Osteoblast (primary cell): Measurements from ENCODE around the gene AKAP6. TPM values are rescaled to one million over a fixed set of nuclear protein-coding genes. Genes with fewer than 3 reads are reported as not detected.

Experiments used
- DNase-seq: peaks from one replicate; pipeline ENCODE4 v3.0.0; 2011; ENCODE audit warnings: low spot score, mixed read lengths; ENCODE audit not compliant: insufficient read length; ENCODE audit errors: missing footprints
- H2AFZ ChIP-seq: 2 replicates; pipeline ENCODE4 v1.6.0; 2011; ENCODE audit warnings: mild to moderate bottlenecking, low read length
- H3K27ac ChIP-seq: 2 replicates; pipeline ENCODE4 v1.5.1; 2011; ENCODE audit warnings: mild to moderate bottlenecking, low read depth, low read length, moderate library complexity
- H3K27me3 ChIP-seq: 2 replicates; pipeline ENCODE4 v1.6.0; 2012; ENCODE audit warnings: mild to moderate bottlenecking, control low read depth, inconsistent platforms, low read length, moderate library complexity; ENCODE audit not compliant: insufficient read depth
- H3K36me3 ChIP-seq: 2 replicates; pipeline ENCODE4 v1.5.1; 2011; ENCODE audit warnings: mild to moderate bottlenecking, low read length, control low read depth, moderate library complexity; ENCODE audit not compliant: insufficient read depth
- H3K4me1 ChIP-seq: 2 replicates; pipeline ENCODE4 v1.5.1; 2011; ENCODE audit warnings: mild to moderate bottlenecking, low read length, control low read depth, moderate library complexity; ENCODE audit not compliant: insufficient read depth
- H3K4me2 ChIP-seq: 2 replicates; pipeline ENCODE4 v1.6.0; 2011; ENCODE audit warnings: mild to moderate bottlenecking, low read length; ENCODE audit not compliant: insufficient read depth
- H3K4me3 ChIP-seq: fragments of 200-600 bp; sonication (generic); 3 replicates; pipeline ENCODE4 v1.5.1; 2012; ENCODE audit warnings: mild to moderate bottlenecking, low read length, inconsistent platforms; ENCODE audit not compliant: insufficient read depth
- H3K79me2 ChIP-seq: 2 replicates; pipeline ENCODE4 v1.6.0; 2012; ENCODE audit warnings: mild to moderate bottlenecking, low read length, control low read depth, inconsistent platforms; ENCODE audit not compliant: insufficient read depth
- H3K9me3 ChIP-seq: 2 replicates; pipeline ENCODE4 v1.5.1; 2011; ENCODE audit warnings: low read depth, low read length, control low read depth
- H4K20me1 ChIP-seq: 2 replicates; pipeline ENCODE4 v1.6.0; 2012; ENCODE audit warnings: mild to moderate bottlenecking, low read length, control low read depth; ENCODE audit not compliant: insufficient read depth
- CTCF ChIP-seq: IDR thresholded peaks from 2 replicates; pipeline ENCODE4 v1.5.1; 2011; ENCODE audit warnings: mild to moderate bottlenecking, low read depth, low read length, moderate library complexity; ENCODE audit errors: extremely low read depth
- total RNA-seq: library from RNA; depleted of rRNA; stranded (reverse); fragments of >200 nt; gene quantifications from 2 replicates; pipeline ENCODE4 v1.2.3, GENCODE V29; 2012

AKAP6 gene
- total RNA-seq, 1 donor = 2.2 TPM

- no peaks in the 10 kb centered on the region for H3K36me3 ChIP-seq
Observed at GRCh38 chr14:32536175-32536574, 207.1 kb downstream of the AKAP6 start.

GRCh38 chr14:32537166-32537565 is 208.1 kb downstream of the AKAP6 start:
- Histone ChIP-seq H3K4me1 (no peaks in the 10 kb centered on the region), H2AFZ (no peak overlapping the region), H3K79me2 (no peaks in the 10 kb centered on the region), H3K27ac (no peak overlapping the region), H3K4me2 (no peak overlapping the region), H4K20me1 (no peaks in the 10 kb centered on the region), H3K36me3 (no peaks in the 10 kb centered on the region), H3K4me3 (no peak overlapping the region), H3K9me3 (no peaks in the 10 kb centered on the region), H3K27me3 (peaks cover under 1% of the 10 kb centered on the region)
- DNase-seq = no peak
- TF ChIP-seq CTCF = no peak

More at GRCh38 chr14:32536175-32536574, 207.1 kb downstream of the AKAP6 start:
- Histone ChIP-seq H2AFZ (no peak overlapping the region), H3K27me3 (peaks cover 3% of the 10 kb centered on the region), H3K4me2 (no peak overlapping the region), H3K79me2 (no peaks in the 10 kb centered on the region), H3K9me3 (no peaks in the 10 kb centered on the region), H3K27ac (no peak overlapping the region), H4K20me1 (no peaks in the 10 kb centered on the region), H3K4me3 (no peak overlapping the region), H3K4me1 (no peaks in the 10 kb centered on the region)
- TF ChIP-seq CTCF = no peak
- DNase-seq = no peak

- Histone ChIP-seq H3K27ac (no peak overlapping the region), H4K20me1 (no peaks in the 10 kb centered on the region), H3K4me3 (no peak overlapping the region), H3K9me3 (no peaks in the 10 kb centered on the region), H3K27me3 (no peaks in the 10 kb centered on the region), H2AFZ (peak overlapping the region; percentile 74), H3K4me2 (peak overlapping the region; percentile 54), H3K79me2 (no peaks in the 10 kb centered on the region), H3K36me3 (no peaks in the 10 kb centered on the region), H3K4me1 (no peaks in the 10 kb centered on the region)
- no peak for TF ChIP-seq CTCF
- DNase-seq = no peak
Observed at GRCh38 chr14:32542507-32542906, 213.4 kb downstream of the AKAP6 start.

- H3K79me2 ChIP-seq = no peaks in the 10 kb centered on the region
- no peaks in the 10 kb centered on the region for H4K20me1 ChIP-seq
- DNase-seq = no peak
Observed at GRCh38 chr14:32545095-32545494, 216.0 kb downstream of the AKAP6 start.

More at GRCh38 chr14:32545095-32545494, 216.0 kb downstream of the AKAP6 start:
- no peaks in the 10 kb centered on the region for H3K27me3 ChIP-seq
- no peaks in the 10 kb centered on the region for H3K4me1 ChIP-seq
- no peak overlapping the region for H3K4me3 ChIP-seq
- H3K9me3 ChIP-seq = no peaks in the 10 kb centered on the region
- H3K36me3 ChIP-seq = no peaks in the 10 kb centered on the region
- no peak overlapping the region for H2AFZ ChIP-seq
- no peak for TF ChIP-seq CTCF
- no peak overlapping the region for H3K27ac ChIP-seq
- no peak overlapping the region for H3K4me2 ChIP-seq
